ENCODE measurements around the gene MVB12A. TPM values are rescaled to one million over a fixed set of nuclear protein-coding genes. Genes with fewer than 3 reads are reported as not detected.

MVB12A gene
- total and polyA plus RNA-seq, 9 of the 15 experiments (the other 6 are each of a cell fraction or from before 2014, with no cell fraction given) = 1.2 to 46.2 (median 22.4) TPM

DNA sequence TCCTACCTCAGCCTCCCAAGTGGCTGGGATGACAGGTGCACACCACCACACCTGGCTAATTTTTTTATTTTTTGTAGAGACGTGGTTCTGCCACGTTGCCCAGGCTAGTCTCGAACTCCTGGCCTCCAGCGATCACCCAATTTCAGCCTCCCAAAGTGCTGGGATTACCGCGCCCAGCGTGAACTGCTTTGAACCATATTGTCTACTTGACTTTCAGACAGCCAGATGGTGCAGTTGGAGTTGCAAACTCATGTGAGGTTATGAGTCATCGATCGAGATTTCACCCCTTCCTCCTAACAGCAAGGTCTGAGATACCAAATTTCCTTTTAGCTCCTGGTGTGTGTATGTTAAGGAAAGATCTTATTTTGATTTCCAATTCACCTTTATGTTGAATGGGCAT, 53.2 kb downstream of the MVB12A start (continued):
- TF ChIP-seq, protein P1, sequence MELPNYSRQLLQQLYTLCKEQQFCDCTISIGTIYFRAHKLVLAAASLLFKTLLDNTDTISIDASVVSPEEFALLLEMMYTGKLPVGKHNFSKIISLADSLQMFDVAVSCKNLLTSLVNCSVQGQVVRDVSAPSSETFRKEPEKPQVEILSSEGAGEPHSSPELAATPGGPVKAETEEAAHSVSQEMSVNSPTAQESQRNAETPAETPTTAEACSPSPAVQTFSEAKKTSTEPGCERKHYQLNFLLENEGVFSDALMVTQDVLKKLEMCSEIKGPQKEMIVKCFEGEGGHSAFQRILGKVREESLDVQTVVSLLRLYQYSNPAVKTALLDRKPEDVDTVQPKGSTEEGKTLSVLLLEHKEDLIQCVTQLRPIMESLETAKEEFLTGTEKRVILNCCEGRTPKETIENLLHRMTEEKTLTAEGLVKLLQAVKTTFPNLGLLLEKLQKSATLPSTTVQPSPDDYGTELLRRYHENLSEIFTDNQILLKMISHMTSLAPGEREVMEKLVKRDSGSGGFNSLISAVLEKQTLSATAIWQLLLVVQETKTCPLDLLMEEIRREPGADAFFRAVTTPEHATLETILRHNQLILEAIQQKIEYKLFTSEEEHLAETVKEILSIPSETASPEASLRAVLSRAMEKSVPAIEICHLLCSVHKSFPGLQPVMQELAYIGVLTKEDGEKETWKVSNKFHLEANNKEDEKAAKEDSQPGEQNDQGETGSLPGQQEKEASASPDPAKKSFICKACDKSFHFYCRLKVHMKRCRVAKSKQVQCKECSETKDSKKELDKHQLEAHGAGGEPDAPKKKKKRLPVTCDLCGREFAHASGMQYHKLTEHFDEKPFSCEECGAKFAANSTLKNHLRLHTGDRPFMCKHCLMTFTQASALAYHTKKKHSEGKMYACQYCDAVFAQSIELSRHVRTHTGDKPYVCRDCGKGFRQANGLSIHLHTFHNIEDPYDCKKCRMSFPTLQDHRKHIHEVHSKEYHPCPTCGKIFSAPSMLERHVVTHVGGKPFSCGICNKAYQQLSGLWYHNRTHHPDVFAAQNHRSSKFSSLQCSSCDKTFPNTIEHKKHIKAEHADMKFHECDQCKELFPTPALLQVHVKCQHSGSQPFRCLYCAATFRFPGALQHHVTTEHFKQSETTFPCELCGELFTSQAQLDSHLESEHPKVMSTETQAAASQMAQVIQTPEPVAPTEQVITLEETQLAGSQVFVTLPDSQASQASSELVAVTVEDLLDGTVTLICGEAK (IDR thresholded peaks at IDR 0.05) = no peak
- TF ChIP-seq, protein P1 (CRISPR knock-in tag; IDR thresholded peaks at IDR 0.05) = no peak
- TF ChIP-seq, protein P2, sequence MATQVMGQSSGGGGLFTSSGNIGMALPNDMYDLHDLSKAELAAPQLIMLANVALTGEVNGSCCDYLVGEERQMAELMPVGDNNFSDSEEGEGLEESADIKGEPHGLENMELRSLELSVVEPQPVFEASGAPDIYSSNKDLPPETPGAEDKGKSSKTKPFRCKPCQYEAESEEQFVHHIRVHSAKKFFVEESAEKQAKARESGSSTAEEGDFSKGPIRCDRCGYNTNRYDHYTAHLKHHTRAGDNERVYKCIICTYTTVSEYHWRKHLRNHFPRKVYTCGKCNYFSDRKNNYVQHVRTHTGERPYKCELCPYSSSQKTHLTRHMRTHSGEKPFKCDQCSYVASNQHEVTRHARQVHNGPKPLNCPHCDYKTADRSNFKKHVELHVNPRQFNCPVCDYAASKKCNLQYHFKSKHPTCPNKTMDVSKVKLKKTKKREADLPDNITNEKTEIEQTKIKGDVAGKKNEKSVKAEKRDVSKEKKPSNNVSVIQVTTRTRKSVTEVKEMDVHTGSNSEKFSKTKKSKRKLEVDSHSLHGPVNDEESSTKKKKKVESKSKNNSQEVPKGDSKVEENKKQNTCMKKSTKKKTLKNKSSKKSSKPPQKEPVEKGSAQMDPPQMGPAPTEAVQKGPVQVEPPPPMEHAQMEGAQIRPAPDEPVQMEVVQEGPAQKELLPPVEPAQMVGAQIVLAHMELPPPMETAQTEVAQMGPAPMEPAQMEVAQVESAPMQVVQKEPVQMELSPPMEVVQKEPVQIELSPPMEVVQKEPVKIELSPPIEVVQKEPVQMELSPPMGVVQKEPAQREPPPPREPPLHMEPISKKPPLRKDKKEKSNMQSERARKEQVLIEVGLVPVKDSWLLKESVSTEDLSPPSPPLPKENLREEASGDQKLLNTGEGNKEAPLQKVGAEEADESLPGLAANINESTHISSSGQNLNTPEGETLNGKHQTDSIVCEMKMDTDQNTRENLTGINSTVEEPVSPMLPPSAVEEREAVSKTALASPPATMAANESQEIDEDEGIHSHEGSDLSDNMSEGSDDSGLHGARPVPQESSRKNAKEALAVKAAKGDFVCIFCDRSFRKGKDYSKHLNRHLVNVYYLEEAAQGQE (IDR thresholded peaks at IDR 0.05; ENCODE audit: borderline replicate concordance) = peak; percentile 64; the same call in 1 of the 2 replicates
- TF ChIP-seq, protein P2 (CRISPR knock-in tag; IDR thresholded peaks at IDR 0.05; ENCODE audit: low read depth) = no peak
- TF ChIP-seq NFYB (IDR thresholded peaks at IDR 0.05; ENCODE audit: extremely low read depth, insufficient read length) = no peak
- no peak for TF ChIP-seq YBX1 (IDR thresholded peaks at IDR 0.05)
- peak; percentile 36; the same call in 1 of the 2 replicates for TF ChIP-seq TEAD4 (IDR thresholded peaks at IDR 0.05; ENCODE audit: low read length)
- no peak for TF ChIP-seq TEAD4 (CRISPR knock-in tag; IDR thresholded peaks at IDR 0.05; ENCODE audit: borderline replicate concordance)
- TF ChIP-seq ZNF77 (CRISPR knock-in tag; IDR thresholded peaks at IDR 0.05) = no peak
- TF ChIP-seq NFE2 (IDR thresholded peaks at IDR 0.05; ENCODE audit: low read depth) = peak; percentile 73
- TF ChIP-seq NFIX (CRISPR knock-in tag; IDR thresholded peaks at IDR 0.05; ENCODE audit: low read depth) = no peak
